ENCODE results near the gene PEAR1. TPM values are rescaled to one million over a fixed set of nuclear protein-coding genes. Genes with fewer than 3 reads are reported as not detected.

The PEAR1 gene
- total RNA-seq, 1 donor from 2014 or later = 0.09 TPM

- H3K36me3 Mint-ChIP-seq (ENCODE audit: low read depth) = peaks cover 27% of the 10 kb centered on the region
- peak overlapping the region; percentile 90 for H3K27ac Mint-ChIP-seq
- intact Hi-C loops (cut with micrococcal nuclease) = loop anchor here (10.0 kb wide), 1 partner anchor 60 kb away; the partner anchor contains the start of gene LRRC71
- H3K27me3 Mint-ChIP-seq = peaks cover 3% of the 10 kb centered on the region
- peaks cover 71% of the 10 kb centered on the region for H3K4me1 Mint-ChIP-seq
- no peak for DNase-seq
- H3K4me3 Mint-ChIP-seq = peak overlapping the region; percentile 73
- no peaks in the 10 kb centered on the region for H3K9me3 Mint-ChIP-seq
Observed at GRCh38 chr1:156864796-156865195, 28.7 kb upstream of the PEAR1 start.

GRCh38 chr1:156865258-156865657, 28.3 kb upstream of the PEAR1 start:
- Mint-ChIP-seq H3K4me3 (peak overlapping the region; percentile 73), H3K36me3 (ENCODE audit: low read depth) (peaks cover 27% of the 10 kb centered on the region), H3K27me3 (peaks cover 3% of the 10 kb centered on the region), H3K9me3 (no peaks in the 10 kb centered on the region), H3K4me1 (peaks cover 72% of the 10 kb centered on the region), H3K27ac (peak overlapping the region; percentile 90)
- intact Hi-C loops (cut with micrococcal nuclease) = loop anchor here (10.0 kb wide), 1 partner anchor 60 kb away; the partner anchor contains the start of gene LRRC71
- no peak for DNase-seq

GRCh38 chr1:156865865-156866248, 27.7 kb upstream of the PEAR1 start:
- intact Hi-C loops (cut with micrococcal nuclease) = loop anchor here (10.0 kb wide), 1 partner anchor 59 kb away; the partner anchor contains the start of gene LRRC71
- H3K4me3 Mint-ChIP-seq = peak overlapping the region; percentile 73
- H3K27ac Mint-ChIP-seq = peak overlapping the region; percentile 90
- DNase-seq = no peak
- H3K9me3 Mint-ChIP-seq = no peaks in the 10 kb centered on the region
- peaks cover 75% of the 10 kb centered on the region for H3K4me1 Mint-ChIP-seq
- peaks cover 3% of the 10 kb centered on the region for H3K27me3 Mint-ChIP-seq
- H3K36me3 Mint-ChIP-seq (ENCODE audit: low read depth) = peaks cover 30% of the 10 kb centered on the region

GRCh38 chr1:156866249-156866909, 27.1 kb upstream of the PEAR1 start:
- peak overlapping the region; percentile 73 for H3K4me3 Mint-ChIP-seq
- DNase-seq = peak; percentile 74
- no peaks in the 10 kb centered on the region for H3K9me3 Mint-ChIP-seq
- intact Hi-C loops (cut with micrococcal nuclease) = loop anchor here (10.0 kb wide), 1 partner anchor 58 kb away; the partner anchor contains the start of gene LRRC71
- peak overlapping the region; percentile 90 for H3K27ac Mint-ChIP-seq
- H3K27me3 Mint-ChIP-seq = peaks cover 3% of the 10 kb centered on the region
- H3K4me1 Mint-ChIP-seq = peaks cover 78% of the 10 kb centered on the region
- H3K36me3 Mint-ChIP-seq (ENCODE audit: low read depth) = peaks cover 32% of the 10 kb centered on the region

GRCh38 chr1:156868341-156868740, 25.2 kb upstream of the PEAR1 start:
- Mint-ChIP-seq H3K4me3 (no peak overlapping the region), H3K27ac (no peak overlapping the region), H3K9me3 (no peaks in the 10 kb centered on the region)

GRCh38 chr1:156869455-156869854, 24.1 kb upstream of the PEAR1 start:
- Mint-ChIP-seq H3K27ac (no peak overlapping the region), H3K27me3 (no peaks in the 10 kb centered on the region), H3K4me1 (peaks cover 49% of the 10 kb centered on the region), H3K36me3 (ENCODE audit: low read depth) (peaks cover 32% of the 10 kb centered on the region), H3K4me3 (no peak overlapping the region), H3K9me3 (no peaks in the 10 kb centered on the region)
- DNase-seq = no peak
- intact Hi-C loops (cut with micrococcal nuclease) = loop anchor here (10.0 kb wide), 1 partner anchor 55 kb away; the partner anchor contains the start of gene LRRC71

More at GRCh38 chr1:156868341-156868740, 25.2 kb upstream of the PEAR1 start:
- Mint-ChIP-seq H3K36me3 (ENCODE audit: low read depth) (peaks cover 33% of the 10 kb centered on the region), H3K27me3 (no peaks in the 10 kb centered on the region), H3K4me1 (peaks cover 60% of the 10 kb centered on the region)
- intact Hi-C loops (cut with micrococcal nuclease) = loop anchor here (10.0 kb wide), 1 partner anchor 56 kb away; the partner anchor contains the start of gene LRRC71
- no peak for DNase-seq

GRCh38 chr1:156873659-156874058, 19.9 kb upstream of the PEAR1 start:
- no peak overlapping the region for H3K27ac Mint-ChIP-seq

GRCh38 chr1:156874142-156874541, 19.4 kb upstream of the PEAR1 start:
- intact Hi-C loops (cut with micrococcal nuclease) = no loop called here
- H3K4me3 Mint-ChIP-seq = no peak overlapping the region
- no peak for DNase-seq
- no peaks in the 10 kb centered on the region for H3K9me3 Mint-ChIP-seq
- peaks cover 16% of the 10 kb centered on the region for H3K4me1 Mint-ChIP-seq
- H3K27me3 Mint-ChIP-seq = peaks cover 2% of the 10 kb centered on the region
- peaks cover 29% of the 10 kb centered on the region for H3K36me3 Mint-ChIP-seq (ENCODE audit: low read depth)
- H3K27ac Mint-ChIP-seq = no peak overlapping the region

More at GRCh38 chr1:156873659-156874058, 19.9 kb upstream of the PEAR1 start:
- peaks cover 17% of the 10 kb centered on the region for H3K4me1 Mint-ChIP-seq
- DNase-seq = no peak
- peaks cover 30% of the 10 kb centered on the region for H3K36me3 Mint-ChIP-seq (ENCODE audit: low read depth)
- H3K27me3 Mint-ChIP-seq = peaks cover 2% of the 10 kb centered on the region
- H3K4me3 Mint-ChIP-seq = no peak overlapping the region
- intact Hi-C loops (cut with micrococcal nuclease) = no loop called here
- H3K9me3 Mint-ChIP-seq = no peaks in the 10 kb centered on the region

- H3K36me3 Mint-ChIP-seq (ENCODE audit: low read depth) = peaks cover 26% of the 10 kb centered on the region
- H3K4me3 Mint-ChIP-seq = no peak overlapping the region
- intact Hi-C loops (cut with micrococcal nuclease) = no loop called here
- DNase-seq = no peak
- no peaks in the 10 kb centered on the region for H3K9me3 Mint-ChIP-seq
- H3K27ac Mint-ChIP-seq = no peak overlapping the region
- peaks cover 13% of the 10 kb centered on the region for H3K4me1 Mint-ChIP-seq
- peaks cover 2% of the 10 kb centered on the region for H3K27me3 Mint-ChIP-seq
Observed at GRCh38 chr1:156874572-156875340, 18.8 kb upstream of the PEAR1 start.

- peaks cover 28% of the 10 kb centered on the region for H3K36me3 Mint-ChIP-seq (ENCODE audit: low read depth)
- H3K4me1 Mint-ChIP-seq = peaks cover 9% of the 10 kb centered on the region
- no peak for DNase-seq
- H3K9me3 Mint-ChIP-seq = no peaks in the 10 kb centered on the region
- intact Hi-C loops (cut with micrococcal nuclease) = no loop called here
- H3K4me3 Mint-ChIP-seq = no peak overlapping the region
- H3K27ac Mint-ChIP-seq = no peak overlapping the region
- H3K27me3 Mint-ChIP-seq = peaks cover 2% of the 10 kb centered on the region
Observed at GRCh38 chr1:156875341-156875615, 18.2 kb upstream of the PEAR1 start.

- H3K4me1 Mint-ChIP-seq = no peaks in the 10 kb centered on the region
Observed at GRCh38 chr1:156876281-156876680, 17.2 kb upstream of the PEAR1 start.

GRCh38 chr1:156877433-156878170, 15.9 kb upstream of the PEAR1 start:
- intact Hi-C loops (cut with micrococcal nuclease) = no loop called here
- no peaks in the 10 kb centered on the region for H3K9me3 Mint-ChIP-seq
- no peak for DNase-seq
- H3K27ac Mint-ChIP-seq = no peak overlapping the region
- peaks cover 2% of the 10 kb centered on the region for H3K27me3 Mint-ChIP-seq
- no peaks in the 10 kb centered on the region for H3K4me1 Mint-ChIP-seq
- H3K36me3 Mint-ChIP-seq (ENCODE audit: low read depth) = peaks cover 28% of the 10 kb centered on the region
- no peak overlapping the region for H3K4me3 Mint-ChIP-seq

More at GRCh38 chr1:156876281-156876680, 17.2 kb upstream of the PEAR1 start:
- H3K27me3 Mint-ChIP-seq = peaks cover 2% of the 10 kb centered on the region
- no peak overlapping the region for H3K4me3 Mint-ChIP-seq
- no peak for DNase-seq
- peaks cover 26% of the 10 kb centered on the region for H3K36me3 Mint-ChIP-seq (ENCODE audit: low read depth)
- intact Hi-C loops (cut with micrococcal nuclease) = no loop called here
- no peaks in the 10 kb centered on the region for H3K9me3 Mint-ChIP-seq
- no peak overlapping the region for H3K27ac Mint-ChIP-seq

GRCh38 chr1:156879876-156880275, 13.6 kb upstream of the PEAR1 start:
- Mint-ChIP-seq H3K36me3 (ENCODE audit: low read depth) (peaks cover 25% of the 10 kb centered on the region), H3K4me3 (no peak overlapping the region), H3K27me3 (peaks cover 2% of the 10 kb centered on the region), H3K9me3 (no peaks in the 10 kb centered on the region), H3K27ac (no peak overlapping the region), H3K4me1 (no peaks in the 10 kb centered on the region)
- intact Hi-C loops (cut with micrococcal nuclease) = no loop called here
- DNase-seq = no peak
